ENCODE data around the gene ZNF697. TPM values are rescaled to one million over a fixed set of nuclear protein-coding genes. Genes with fewer than 3 reads are reported as not detected.

ZNF697 gene
- total and polyA plus RNA-seq, 9 of the 15 experiments (the other 6 are each of a cell fraction or from before 2014, with no cell fraction given), result 2.1 to 13.6 (median 8.3) TPM

GRCh38 chr1:119594376-119594775 lies 53.7 kb downstream of the ZNF697 start (continued):
- TF ChIP-seq ZNF609 (CRISPR knock-in tag; IDR thresholded peaks at IDR 0.05; ENCODE audit: borderline replicate concordance), result no peak
- TF ChIP-seq BRD9 (IDR thresholded peaks at IDR 0.05; ENCODE audit: low read depth, partially characterized antibody), result no peak
- TF ChIP-seq L3MBTL2 (IDR thresholded peaks at IDR 0.05), result no peak
- TF ChIP-seq MTA3 (IDR thresholded peaks at IDR 0.05; ENCODE audit: borderline replicate concordance), result no peak
- TF ChIP-seq HNRNPK (IDR thresholded peaks at IDR 0.05; ENCODE audit: low read depth, low read length, poor library complexity, severe bottlenecking), result no peak
- no peak for TF ChIP-seq C11orf30 (IDR thresholded peaks at IDR 0.05; ENCODE audit: low read depth)
- no peak for TF ChIP-seq SOX6 (IDR thresholded peaks at IDR 0.05)
- TF ChIP-seq WHSC1 (IDR thresholded peaks at IDR 0.05; ENCODE audit: low read length), result no peak
- no peak for TF ChIP-seq RBFOX2 (IDR thresholded peaks at IDR 0.05; ENCODE audit: low read depth, low read length)
- TF ChIP-seq ZBTB1 (CRISPR knock-in tag; IDR thresholded peaks at IDR 0.05; ENCODE audit: borderline replicate concordance, low read depth), result no peak
- no peak for TF ChIP-seq KLF10 (CRISPR knock-in tag; IDR thresholded peaks at IDR 0.05)
- TF ChIP-seq ZNF668 (CRISPR knock-in tag; IDR thresholded peaks at IDR 0.05), result no peak
